H1 (cell line): ENCODE results near the gene HMGCL. TPM values are rescaled to one million over a fixed set of nuclear protein-coding genes. Genes with fewer than 3 reads are reported as not detected.

Experiments used
- ATF3 ChIP-seq: IDR thresholded peaks from 2 replicates; pipeline ENCODE4 v1.6.1; 2011; ENCODE audit warnings: low read depth, mild to moderate bottlenecking, low read length; ENCODE audit not compliant: insufficient read depth
- polyA plus RNA-seq, 7 experiments: library from polyadenylated mRNA; depleted of rRNA in 3 of 7; stranded (reverse) in 5 of 7; unstranded in 2 of 7; fragments of >200 nt in 5 of 7; fragments of 200-250 nt in 2 of 7; gene quantifications; 1 replicate in 5 of 7; 2 replicates in 1 of 7; 4 replicates in 1 of 7; pipeline versions ENCODE4 v1.2.1 to v1.2.3, GENCODE V29; 2011 to 2013; ENCODE audit warnings: missing spikeins in 2 of 7, mixed read lengths in 2 of 7
- total RNA-seq: library from RNA; stranded (reverse); fragmentation: NEBNext Ultra II Directional; extraction: Animal tissue kit (Norgen Biotek cat#: 25700); gene quantifications from 2 replicates; pipeline ENCODE4 v1.2.1, GENCODE V29; 2021

The HMGCL gene
- total and polyA plus RNA-seq, 2 of the 8 experiments (the other 6 are each of a cell fraction or from before 2014, with no cell fraction given) = 13.7 to 19.5 TPM

GRCh38 chr1:23759277-23759676 lies 66.0 kb downstream of the HMGCL start (continued):
- TF ChIP-seq ATF3 = no peak
- TF ChIP-seq, all 59 proteins: peak for 0
